Measurements from ENCODE around the gene MYO19.

MYO19 gene

DNA sequence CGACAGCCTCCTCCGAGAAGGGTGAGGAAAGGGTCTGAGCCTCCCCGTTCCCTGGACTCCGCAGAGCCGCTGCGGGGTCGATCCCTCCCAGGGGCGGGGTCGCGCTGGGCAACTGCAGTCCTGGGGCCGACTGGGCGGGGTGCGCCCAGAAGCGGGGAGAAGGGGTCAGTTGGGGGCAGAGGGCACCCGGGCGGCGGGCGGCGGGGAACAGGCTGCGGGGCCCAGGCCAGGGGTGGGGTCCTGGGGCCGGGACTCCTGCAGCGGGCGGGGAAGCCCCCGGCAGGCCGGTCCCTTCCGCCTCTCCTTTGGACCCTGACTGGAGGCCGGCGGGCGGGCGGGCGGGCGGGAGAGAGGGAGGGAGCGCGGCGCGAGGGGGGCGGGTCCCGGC lies 10.4 kb upstream of the MYO19 start:
- H3K27ac Mint-ChIP-seq = peak overlapping the region; percentile 98

DNA sequence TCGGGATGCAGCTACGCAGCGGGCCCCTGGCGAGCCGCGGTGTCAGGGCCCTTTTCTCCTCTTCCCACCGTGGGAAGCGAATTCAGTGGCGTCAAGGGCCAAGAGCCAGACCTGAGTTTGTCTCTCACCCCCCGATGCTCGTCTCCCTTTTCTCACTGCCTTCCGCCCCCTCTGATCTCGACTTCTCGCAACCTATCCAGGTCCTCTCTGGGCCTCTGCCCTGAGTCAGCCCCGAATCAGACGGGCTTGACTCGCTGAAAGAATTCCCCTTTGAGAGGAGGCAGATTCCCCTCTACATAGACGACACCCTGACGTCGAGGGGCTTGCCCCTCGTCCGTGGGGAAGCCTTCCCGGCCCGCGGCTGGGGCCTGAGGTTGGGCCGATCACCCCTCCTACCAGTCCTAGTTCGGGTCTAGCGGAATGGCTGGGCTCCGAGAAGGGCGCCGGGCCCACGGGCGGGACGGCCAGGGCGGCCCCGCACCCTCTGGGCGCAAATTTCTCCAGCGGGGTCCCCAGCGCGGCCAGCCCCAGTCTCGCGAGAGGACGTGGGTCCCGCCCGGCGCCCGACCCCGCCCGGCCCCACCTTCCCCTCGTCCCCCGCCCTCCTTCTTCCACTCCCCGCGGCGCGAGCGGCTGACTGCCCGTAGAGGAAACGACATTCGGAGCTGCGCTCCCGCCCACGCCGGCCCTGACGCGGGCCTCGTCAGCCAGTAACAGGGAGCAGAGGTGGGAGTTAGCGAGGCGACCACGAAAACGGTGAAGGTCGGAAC lies 9.8 kb upstream of the MYO19 start, which contains the start of gene GGNBP2:
GGNBP2 (plus strand) TSS at position 613 of the 770 bp plus-strand sequence. CDS start 806 bp downstream, outside the sequence.
- no peaks in the 10 kb centered on the region for H3K27me3 Mint-ChIP-seq (ENCODE audit: low read depth, poor library complexity)
- TF ChIP-seq, protein P1, sequence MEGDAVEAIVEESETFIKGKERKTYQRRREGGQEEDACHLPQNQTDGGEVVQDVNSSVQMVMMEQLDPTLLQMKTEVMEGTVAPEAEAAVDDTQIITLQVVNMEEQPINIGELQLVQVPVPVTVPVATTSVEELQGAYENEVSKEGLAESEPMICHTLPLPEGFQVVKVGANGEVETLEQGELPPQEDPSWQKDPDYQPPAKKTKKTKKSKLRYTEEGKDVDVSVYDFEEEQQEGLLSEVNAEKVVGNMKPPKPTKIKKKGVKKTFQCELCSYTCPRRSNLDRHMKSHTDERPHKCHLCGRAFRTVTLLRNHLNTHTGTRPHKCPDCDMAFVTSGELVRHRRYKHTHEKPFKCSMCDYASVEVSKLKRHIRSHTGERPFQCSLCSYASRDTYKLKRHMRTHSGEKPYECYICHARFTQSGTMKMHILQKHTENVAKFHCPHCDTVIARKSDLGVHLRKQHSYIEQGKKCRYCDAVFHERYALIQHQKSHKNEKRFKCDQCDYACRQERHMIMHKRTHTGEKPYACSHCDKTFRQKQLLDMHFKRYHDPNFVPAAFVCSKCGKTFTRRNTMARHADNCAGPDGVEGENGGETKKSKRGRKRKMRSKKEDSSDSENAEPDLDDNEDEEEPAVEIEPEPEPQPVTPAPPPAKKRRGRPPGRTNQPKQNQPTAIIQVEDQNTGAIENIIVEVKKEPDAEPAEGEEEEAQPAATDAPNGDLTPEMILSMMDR (IDR thresholded peaks at IDR 0.05) = no peak
- peak within 1 kb of the TSS; percentile 97 for H3K4me3 Mint-ChIP-seq
- H3K9me3 Mint-ChIP-seq = no peaks in the 10 kb centered on the region
- peaks cover 20% of the 10 kb centered on the region for H3K36me3 Mint-ChIP-seq (ENCODE audit: low read depth)
- H3K27ac Mint-ChIP-seq = peak within 1 kb of the TSS; percentile 100
- peaks cover 29% of the 10 kb centered on the region for H3K4me1 Mint-ChIP-seq
- DNase-seq = peak; percentile 93

More for the DNA sequence above, 10.4 kb upstream of the MYO19 start:
- no peaks in the 10 kb centered on the region for H3K27me3 Mint-ChIP-seq (ENCODE audit: low read depth, poor library complexity)
- H3K9me3 Mint-ChIP-seq = no peaks in the 10 kb centered on the region
- H3K4me3 Mint-ChIP-seq = peak overlapping the region; percentile 97
- TF ChIP-seq, protein P1 (IDR thresholded peaks at IDR 0.05) = no peak
- no peak for DNase-seq
- peaks cover 29% of the 10 kb centered on the region for H3K4me1 Mint-ChIP-seq
- H3K36me3 Mint-ChIP-seq (ENCODE audit: low read depth) = peaks cover 17% of the 10 kb centered on the region

DNA sequence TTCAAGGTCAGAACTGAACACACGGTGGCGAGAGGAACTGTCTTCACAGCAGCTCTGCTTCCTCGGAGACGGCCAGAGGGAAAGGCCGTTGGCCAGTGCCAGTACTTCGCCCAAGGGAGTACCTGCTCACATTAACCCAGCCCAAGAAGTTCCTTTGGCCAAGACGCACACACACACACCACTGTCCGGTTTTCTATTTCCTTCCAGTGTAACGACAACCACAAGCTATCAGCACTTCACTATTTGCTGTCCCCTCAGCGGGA lies 9.3 kb upstream of the MYO19 start:
- peaks cover 22% of the 10 kb centered on the region for H3K36me3 Mint-ChIP-seq (ENCODE audit: low read depth)
- H3K27ac Mint-ChIP-seq = peak overlapping the region; percentile 100

DNA sequence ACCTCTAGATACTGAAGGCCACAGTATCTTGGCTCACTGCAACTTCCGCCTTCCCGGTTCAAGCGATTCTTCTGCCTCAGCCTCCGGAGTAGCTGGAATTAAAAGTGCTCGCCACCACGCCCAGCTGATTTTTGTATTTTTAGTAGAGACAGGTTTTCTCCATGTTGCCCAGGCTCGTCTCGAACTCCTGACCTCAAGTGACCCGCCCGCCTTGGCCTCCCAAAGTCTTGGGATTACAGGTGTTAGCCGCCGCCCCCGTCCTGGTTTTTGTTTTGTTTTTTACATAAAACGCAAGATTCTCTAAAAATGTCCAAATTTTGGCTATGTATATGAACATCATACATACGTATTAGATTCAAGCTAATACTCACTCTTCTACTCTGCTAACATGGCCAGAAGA lies 8.1 kb upstream of the MYO19 start:
- H3K36me3 Mint-ChIP-seq (ENCODE audit: low read depth) = peaks cover 25% of the 10 kb centered on the region
- no peaks in the 10 kb centered on the region for H3K27me3 Mint-ChIP-seq (ENCODE audit: low read depth, poor library complexity)
- H3K9me3 Mint-ChIP-seq = no peaks in the 10 kb centered on the region
- TF ChIP-seq, protein P1 (IDR thresholded peaks at IDR 0.05) = no peak
- H3K4me1 Mint-ChIP-seq = peaks cover 24% of the 10 kb centered on the region
- H3K4me3 Mint-ChIP-seq = no peak overlapping the region
- H3K27ac Mint-ChIP-seq = no peak overlapping the region
- no peak for DNase-seq

More for the DNA sequence above, 9.3 kb upstream of the MYO19 start:
- H3K27me3 Mint-ChIP-seq (ENCODE audit: low read depth, poor library complexity) = no peaks in the 10 kb centered on the region
- TF ChIP-seq, protein P1 (IDR thresholded peaks at IDR 0.05) = no peak
- H3K9me3 Mint-ChIP-seq = no peaks in the 10 kb centered on the region
- peak overlapping the region; percentile 97 for H3K4me3 Mint-ChIP-seq
- no peak for DNase-seq
- H3K4me1 Mint-ChIP-seq = peaks cover 29% of the 10 kb centered on the region

DNA sequence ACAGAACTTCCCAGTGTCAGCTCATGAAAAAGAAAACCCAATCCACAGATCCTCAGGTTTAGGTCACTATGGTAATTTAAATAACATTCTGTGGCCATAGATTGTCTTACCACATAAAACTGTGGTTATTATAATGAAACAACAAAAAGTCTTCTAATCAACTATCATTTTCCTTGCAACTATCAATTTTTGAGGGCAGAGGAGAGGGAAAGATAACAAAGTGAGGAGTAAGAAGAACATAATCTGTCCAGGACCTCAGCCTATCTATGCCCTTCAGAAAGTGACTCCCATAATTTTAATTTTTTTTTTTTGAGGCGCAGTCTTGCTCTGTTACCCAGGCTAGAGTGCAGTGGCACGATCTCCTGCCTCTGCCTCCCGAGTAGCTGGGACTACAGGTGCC lies 6.0 kb upstream of the MYO19 start:
- no peaks in the 10 kb centered on the region for H3K9me3 Mint-ChIP-seq
- H3K36me3 Mint-ChIP-seq (ENCODE audit: low read depth) = peaks cover 31% of the 10 kb centered on the region
- DNase-seq = no peak
- TF ChIP-seq, protein P1 (IDR thresholded peaks at IDR 0.05) = no peak
- H3K4me3 Mint-ChIP-seq = no peak overlapping the region
- H3K4me1 Mint-ChIP-seq = peaks cover 14% of the 10 kb centered on the region
- H3K27me3 Mint-ChIP-seq (ENCODE audit: low read depth, poor library complexity) = no peaks in the 10 kb centered on the region
- H3K27ac Mint-ChIP-seq = no peak overlapping the region

DNA sequence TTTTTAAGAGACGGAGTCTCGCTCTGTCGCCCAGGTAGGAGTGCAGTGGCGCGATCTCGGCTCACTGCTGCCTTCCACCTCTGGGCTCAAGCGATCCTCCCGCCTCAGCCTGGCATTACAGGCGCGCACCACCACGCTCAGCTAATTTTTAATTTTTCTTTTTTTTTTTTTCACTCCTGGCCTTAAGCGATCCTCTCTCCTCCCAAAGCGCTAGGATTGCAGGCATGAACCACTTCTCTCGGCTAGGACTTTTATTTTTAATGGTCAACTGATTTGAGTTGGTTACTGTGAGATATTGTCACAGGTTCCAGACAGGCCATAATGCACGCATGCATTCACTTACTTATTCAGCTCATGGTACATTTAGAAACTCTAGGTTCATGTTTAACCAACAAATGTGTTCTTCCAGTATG lies 1.0 kb upstream of the MYO19 start:
- no peak for DNase-seq
- no peaks in the 10 kb centered on the region for H3K9me3 Mint-ChIP-seq
- H3K4me1 Mint-ChIP-seq = peaks cover 37% of the 10 kb centered on the region
- TF ChIP-seq, protein P1 (IDR thresholded peaks at IDR 0.05) = no peak
- peaks cover 44% of the 10 kb centered on the region for H3K36me3 Mint-ChIP-seq (ENCODE audit: low read depth)
- no peaks in the 10 kb centered on the region for H3K27me3 Mint-ChIP-seq (ENCODE audit: low read depth, poor library complexity)
- H3K4me3 Mint-ChIP-seq = peak overlapping the region; percentile 95
- peak overlapping the region; percentile 99 for H3K27ac Mint-ChIP-seq

Data from nephron progenitor cell (in vitro differentiated cells).